GM18526 (cell line): ENCODE measurements around the gene GRIA1.

ENCODE experiments used
- POLR2A ChIP-seq: IDR thresholded peaks from 3 replicates; pipeline ENCODE4 v1.6.1; 2011; ENCODE audit not compliant: insufficient read length; ENCODE audit errors: extremely low read depth

The GRIA1 gene

GRCh38 chr5:153818626-153819025 is 328.2 kb downstream of the GRIA1 start:
- no peak for TF ChIP-seq POLR2A

- TF ChIP-seq POLR2A, result no peak
Measured at GRCh38 chr5:153823036-153823435, 332.6 kb downstream of the GRIA1 start.

GRCh38 chr5:153824909-153825308 is 334.4 kb downstream of the GRIA1 start:
- no peak for TF ChIP-seq POLR2A

GRCh38 chr5:153827397-153827796 is 336.9 kb downstream of the GRIA1 start:
- TF ChIP-seq POLR2A, result no peak

- no peak for TF ChIP-seq POLR2A
Measured at GRCh38 chr5:153829510-153830065, 339.1 kb downstream of the GRIA1 start.

- TF ChIP-seq POLR2A, result no peak
Measured at GRCh38 chr5:153831973-153832372, 341.5 kb downstream of the GRIA1 start.

GRCh38 chr5:153835891-153836515 is 345.5 kb downstream of the GRIA1 start:
- no peak for TF ChIP-seq POLR2A

- TF ChIP-seq POLR2A, result no peak
Measured at GRCh38 chr5:153860195-153860886, 369.9 kb downstream of the GRIA1 start.
